ENCODE results near the gene CTSC.

DNA sequence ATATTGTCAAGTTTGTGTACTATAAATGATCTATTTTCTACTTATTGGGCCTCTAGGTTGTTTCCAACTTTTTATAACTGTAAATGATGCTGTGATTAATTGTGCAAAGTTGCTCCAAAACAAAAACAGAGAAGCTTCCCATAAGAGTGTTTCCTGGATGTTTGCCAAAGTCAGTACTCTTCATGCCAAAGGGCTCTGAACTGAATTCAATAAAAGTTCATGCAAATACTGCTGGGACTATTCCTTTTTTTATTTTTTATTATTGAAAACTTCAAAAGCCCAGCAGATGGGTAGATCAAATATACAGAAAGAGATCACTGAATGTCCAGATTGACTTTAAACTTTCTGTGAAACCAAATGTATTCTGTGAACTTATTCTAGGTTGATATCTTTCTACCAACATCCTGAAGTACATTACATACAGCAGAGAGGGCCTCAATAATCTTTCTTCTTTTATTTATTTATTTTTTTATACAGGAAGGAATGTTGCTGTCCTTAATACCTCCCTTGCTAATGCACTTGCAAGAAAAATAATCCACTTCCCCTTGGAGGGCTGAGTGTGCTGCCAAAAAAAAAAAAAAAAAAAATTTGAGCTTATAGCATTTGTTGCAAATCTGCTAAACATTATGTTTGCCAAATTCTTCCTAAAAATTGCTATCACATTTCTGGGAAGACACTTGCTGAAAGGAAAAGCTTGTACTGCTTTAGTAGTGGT lies 53.0 kb downstream of the CTSC start:
- TF ChIP-seq POLR2AphosphoS5 (IDR thresholded peaks at IDR 0.05; ENCODE audit: low read depth, low read length) (no peak), TAF1 (IDR thresholded peaks at IDR 0.05; ENCODE audit: low read depth, low read length) (no peak), POLR2A (IDR thresholded peaks at IDR 0.05; ENCODE audit: low read depth, low read length) (no peak), POU2F2 (IDR thresholded peaks at IDR 0.05; ENCODE audit: low read depth, low read length) (no peak)
